HG02610 (cell line): Measurements from ENCODE around the gene TNC.

ENCODE experiments used
- ATAC-seq: cut with Tn5 transposase; IDR thresholded peaks from one replicate; pipeline ENCODE4 v1.9.1; 2021; ENCODE audit warnings: mild to moderate bottlenecking, moderate library complexity; ENCODE audit not compliant: unreplicated experiment

TNC gene

GRCh38 chr9:115117999-115118878 is at the start of gene TNC:
Gene TNC, minus strand, starts transcription at chr9:115118157. Its CDS starts 27,139 bp downstream, at chr9:115091018.
- no peak for ATAC-seq

- no peak for ATAC-seq
Measured at GRCh38 chr9:115167175-115167574, 49.2 kb upstream of the TNC start.

- ATAC-seq, result no peak
Measured at GRCh38 chr9:115165233-115165632, 47.3 kb upstream of the TNC start.

- ATAC-seq, result no peak
Measured at GRCh38 chr9:115164511-115164974, 46.6 kb upstream of the TNC start.

- no peak for ATAC-seq
Measured at GRCh38 chr9:115162946-115163345, 45.0 kb upstream of the TNC start.

GRCh38 chr9:115161446-115161845 is 43.5 kb upstream of the TNC start:
- no peak for ATAC-seq

- ATAC-seq, result no peak
Measured at GRCh38 chr9:115158661-115159481, 40.9 kb upstream of the TNC start.

- no peak for ATAC-seq
Measured at GRCh38 chr9:115157245-115157674, 39.3 kb upstream of the TNC start.

GRCh38 chr9:115155037-115155436 is 37.1 kb upstream of the TNC start:
- no peak for ATAC-seq

GRCh38 chr9:115154617-115155016 is 36.7 kb upstream of the TNC start:
- no peak for ATAC-seq

- ATAC-seq, result no peak
Measured at GRCh38 chr9:115152281-115152820, 34.4 kb upstream of the TNC start.

GRCh38 chr9:115148721-115149120 is 30.8 kb upstream of the TNC start:
- no peak for ATAC-seq

GRCh38 chr9:115146581-115147021 is 28.6 kb upstream of the TNC start:
- ATAC-seq, result no peak

- ATAC-seq, result no peak
Measured at GRCh38 chr9:115144706-115145105, 26.7 kb upstream of the TNC start.

GRCh38 chr9:115143689-115144088 is 25.7 kb upstream of the TNC start:
- ATAC-seq, result no peak

GRCh38 chr9:115142517-115143270 is 24.7 kb upstream of the TNC start:
- no peak for ATAC-seq

GRCh38 chr9:115142090-115142489 is 24.1 kb upstream of the TNC start:
- no peak for ATAC-seq

GRCh38 chr9:115141612-115142011 is 23.7 kb upstream of the TNC start:
- no peak for ATAC-seq

GRCh38 chr9:115138151-115138550 is 20.2 kb upstream of the TNC start:
- no peak for ATAC-seq

- ATAC-seq, result no peak
Measured at GRCh38 chr9:115137526-115137925, 19.6 kb upstream of the TNC start.
